Ascending aorta (tissue), 2 donors: Measurements from ENCODE around the gene COL4A2. TPM values are rescaled to one million over a fixed set of nuclear protein-coding genes. Genes with fewer than 3 reads are reported as not detected.

Source experiments
- DNase-seq, 2 donors: peaks; one replicate each; pipeline ENCODE4 v3.0.0-alpha.2; 2019; ENCODE audit warnings: low spot score in 2 of 2
- H3K27ac ChIP-seq, 2 donors: fragments of 200-600 bp; sonication (generic); one replicate each; pipeline ENCODE4 v1.5.1; 2016 to 2017; ENCODE audit warnings: mild to moderate bottlenecking in 1 of 2
- H3K27me3 ChIP-seq: fragments of 200-600 bp; sonication (generic); one replicate; pipeline ENCODE4 v1.5.1; 2017
- H3K36me3 ChIP-seq, 2 donors: fragments of 200-600 bp; sonication (generic); one replicate each; pipeline ENCODE4 v1.5.1; 2016
- H3K4me1 ChIP-seq, 2 donors: fragments of 200-600 bp; sonication (generic); one replicate each; pipeline ENCODE4 v1.5.1; 2016 to 2017; ENCODE audit warnings: mild to moderate bottlenecking in 1 of 2
- H3K4me3 ChIP-seq, 2 donors: fragments of 200-600 bp; sonication (generic); one replicate each; pipeline ENCODE4 v1.5.1; 2016 to 2017; ENCODE audit warnings: mild to moderate bottlenecking in 1 of 2
- H3K9me3 ChIP-seq, 2 donors: fragments of 200-600 bp; sonication (generic); one replicate each; pipeline ENCODE4 v1.5.1; 2016
- intact Hi-C: fragments of 100-400 bp; cut with DNase I; formaldehyde crosslinking; loops from one replicate; pipeline ENCODE4 v1.15.1; 2023
- total RNA-seq: library from RNA; depleted of rRNA; stranded (reverse); fragments of >200 nt; gene quantifications from one replicate; pipeline ENCODE4 v1.1.0, GENCODE V29; 2016
- TF ChIP-seq, protein P1 (sequence below), 3 experiments: fragments of 200-600 bp in 2 of 3; fragments of 450-650 bp in 1 of 3; sonication (generic) in 2 of 3; IDR thresholded peaks; one replicate each; pipeline ENCODE4 v1.5.1; 2016 to 2019; ENCODE audit warnings: antibody characterized with exemption in 3 of 3, mild to moderate bottlenecking in 1 of 3, moderate library complexity in 1 of 3

The COL4A2 gene
- total RNA-seq, 1 donor from 2014 or later: 1,227 TPM

DNA sequence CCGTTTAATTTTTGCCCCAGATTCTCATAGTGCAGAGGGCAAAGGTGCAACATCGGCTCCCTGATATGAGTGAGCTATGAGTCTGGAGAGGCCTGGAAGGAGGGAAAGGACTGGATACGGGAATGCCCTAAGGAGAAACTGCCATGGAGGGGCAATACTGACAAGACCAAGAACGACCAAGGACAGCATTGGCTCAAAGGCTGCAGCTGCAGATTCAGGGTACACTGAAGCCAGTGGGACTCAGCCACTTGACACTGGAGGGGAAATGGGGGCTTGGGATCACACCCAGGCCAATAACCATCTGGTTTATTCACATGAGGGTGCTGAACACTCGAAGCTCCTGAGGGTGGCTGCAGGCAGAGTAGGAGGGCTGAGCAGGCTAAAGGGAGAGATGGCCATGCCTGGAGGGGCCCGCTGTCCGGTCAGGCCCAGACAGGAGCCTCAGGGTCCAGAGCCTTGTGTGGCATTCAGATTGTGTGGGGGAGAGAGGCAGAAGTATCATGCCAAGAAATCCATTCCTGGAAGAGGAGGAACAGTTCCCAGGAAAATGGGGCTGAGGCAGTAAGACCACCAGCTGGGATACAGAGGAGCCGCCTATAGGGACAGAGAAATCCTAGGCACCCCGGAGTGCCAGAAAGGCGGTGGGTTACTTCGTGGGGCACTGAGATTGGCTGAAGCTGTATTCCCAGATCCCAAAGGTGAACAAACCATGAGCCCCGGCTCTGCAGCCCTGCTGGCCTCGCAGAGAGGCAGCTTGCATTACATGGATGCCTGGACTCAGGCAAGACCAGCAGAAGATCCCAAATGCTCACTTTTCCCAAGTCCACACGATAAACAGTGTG, 20.9 kb upstream of the COL4A2 start:
- peak in 1 of 2 donors; percentile 56 for DNase-seq
- TF ChIP-seq, protein P1, sequence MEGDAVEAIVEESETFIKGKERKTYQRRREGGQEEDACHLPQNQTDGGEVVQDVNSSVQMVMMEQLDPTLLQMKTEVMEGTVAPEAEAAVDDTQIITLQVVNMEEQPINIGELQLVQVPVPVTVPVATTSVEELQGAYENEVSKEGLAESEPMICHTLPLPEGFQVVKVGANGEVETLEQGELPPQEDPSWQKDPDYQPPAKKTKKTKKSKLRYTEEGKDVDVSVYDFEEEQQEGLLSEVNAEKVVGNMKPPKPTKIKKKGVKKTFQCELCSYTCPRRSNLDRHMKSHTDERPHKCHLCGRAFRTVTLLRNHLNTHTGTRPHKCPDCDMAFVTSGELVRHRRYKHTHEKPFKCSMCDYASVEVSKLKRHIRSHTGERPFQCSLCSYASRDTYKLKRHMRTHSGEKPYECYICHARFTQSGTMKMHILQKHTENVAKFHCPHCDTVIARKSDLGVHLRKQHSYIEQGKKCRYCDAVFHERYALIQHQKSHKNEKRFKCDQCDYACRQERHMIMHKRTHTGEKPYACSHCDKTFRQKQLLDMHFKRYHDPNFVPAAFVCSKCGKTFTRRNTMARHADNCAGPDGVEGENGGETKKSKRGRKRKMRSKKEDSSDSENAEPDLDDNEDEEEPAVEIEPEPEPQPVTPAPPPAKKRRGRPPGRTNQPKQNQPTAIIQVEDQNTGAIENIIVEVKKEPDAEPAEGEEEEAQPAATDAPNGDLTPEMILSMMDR (IDR thresholded peaks at IDR 0.05): no peak
- peaks cover 10 to 11% of the 10 kb centered on the region in 2 donors for H3K36me3 ChIP-seq
- H3K27ac ChIP-seq: peak overlapping the region; percentile 52 to 61
- H3K27me3 ChIP-seq: no peaks in the 10 kb centered on the region
- peaks cover 11 to 44% of the 10 kb centered on the region in 2 donors for H3K4me1 ChIP-seq
- intact Hi-C loops: no loop called here
- no peaks in the 10 kb centered on the region for H3K9me3 ChIP-seq
- H3K4me3 ChIP-seq: peak overlapping the region in 1 of 2 donors; percentile 14

DNA sequence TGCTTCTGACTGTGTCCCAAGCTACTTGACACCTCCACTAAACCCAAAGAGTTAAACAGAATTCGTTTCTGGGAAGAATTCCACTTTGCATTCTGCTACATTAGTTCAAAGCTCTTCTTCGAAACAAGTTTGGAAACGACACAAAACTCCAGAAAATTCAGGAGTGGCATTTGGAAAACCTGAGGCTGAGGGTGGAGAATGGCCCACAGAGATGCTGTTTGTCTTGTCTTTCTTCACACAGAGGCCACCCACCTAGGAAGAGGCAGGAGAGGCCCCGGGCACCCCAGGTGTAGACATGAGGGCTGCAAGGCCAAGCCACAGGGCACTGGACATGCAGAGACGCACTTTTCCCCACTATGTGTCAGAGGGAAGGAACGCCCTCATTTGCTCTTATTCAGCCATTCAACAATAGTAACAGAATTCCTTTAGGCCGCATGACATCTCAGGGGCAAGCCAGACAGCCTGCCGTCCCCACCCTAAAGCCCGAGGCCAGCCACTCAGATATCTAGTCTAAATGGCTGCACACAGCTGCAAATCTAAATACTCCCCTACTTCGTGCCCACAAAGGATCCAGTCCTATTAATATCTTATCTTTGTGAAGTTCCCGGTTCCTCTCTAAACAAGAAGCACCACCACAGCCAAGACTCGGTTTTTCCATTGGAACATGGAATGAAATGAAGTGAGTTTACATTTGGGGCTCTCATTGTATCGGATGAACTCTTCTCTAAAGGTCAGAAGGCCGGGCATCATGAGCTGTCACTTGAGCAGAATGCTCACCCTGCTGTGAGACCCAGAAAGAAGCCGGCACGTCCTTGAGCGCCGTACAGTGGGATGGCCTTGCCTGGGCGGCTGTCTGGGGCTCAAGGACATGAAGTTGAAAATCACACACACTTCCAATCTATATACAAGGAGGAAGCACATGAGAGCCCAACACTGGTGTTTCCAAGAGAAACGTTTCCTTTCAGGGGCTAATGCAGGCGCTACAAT, 20.0 kb upstream of the COL4A2 start:
- intact Hi-C loops: no loop called here
- H3K4me1 ChIP-seq: peaks cover 8 to 35% of the 10 kb centered on the region in 2 donors
- H3K27me3 ChIP-seq: no peaks in the 10 kb centered on the region
- peak in 1 of 2 donors; percentile 66 for DNase-seq
- H3K4me3 ChIP-seq: peak overlapping the region in 1 of 2 donors; percentile 14
- H3K27ac ChIP-seq: peak overlapping the region; percentile 39 to 52
- TF ChIP-seq, protein P1 (IDR thresholded peaks at IDR 0.05): no peak
- H3K9me3 ChIP-seq: no peaks in the 10 kb centered on the region
- peaks cover 12 to 13% of the 10 kb centered on the region in 2 donors for H3K36me3 ChIP-seq

DNA sequence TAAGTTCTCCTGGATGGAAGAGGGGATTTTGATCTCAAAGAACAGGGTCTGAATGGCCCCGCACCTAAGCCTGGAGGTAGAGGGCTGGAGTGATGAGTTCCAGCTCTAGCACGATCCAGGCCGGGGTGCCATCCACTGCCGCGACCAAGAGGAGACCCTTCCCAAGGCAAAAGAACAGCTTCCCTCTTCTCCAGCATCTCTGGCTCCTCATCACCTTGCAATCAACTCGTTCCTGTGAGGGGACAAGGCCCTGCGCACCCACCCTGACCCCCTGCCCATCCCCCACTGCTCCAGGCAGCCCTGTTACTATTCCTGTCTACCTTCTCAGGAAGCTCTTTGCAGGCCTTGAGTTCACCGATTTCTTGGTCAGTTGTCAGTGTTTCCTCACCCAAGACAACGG, 17.9 kb upstream of the COL4A2 start:
- H3K4me1 ChIP-seq: peaks cover 9 to 36% of the 10 kb centered on the region in 2 donors
- H3K36me3 ChIP-seq: peaks cover 12 to 14% of the 10 kb centered on the region in 2 donors
- H3K27ac ChIP-seq: no peak overlapping the region
- intact Hi-C loops: no loop called here
- no peak overlapping the region for H3K4me3 ChIP-seq
- no peaks in the 10 kb centered on the region for H3K9me3 ChIP-seq
- no peaks in the 10 kb centered on the region for H3K27me3 ChIP-seq
- no peak for DNase-seq
- TF ChIP-seq, protein P1 (IDR thresholded peaks at IDR 0.05): no peak

DNA sequence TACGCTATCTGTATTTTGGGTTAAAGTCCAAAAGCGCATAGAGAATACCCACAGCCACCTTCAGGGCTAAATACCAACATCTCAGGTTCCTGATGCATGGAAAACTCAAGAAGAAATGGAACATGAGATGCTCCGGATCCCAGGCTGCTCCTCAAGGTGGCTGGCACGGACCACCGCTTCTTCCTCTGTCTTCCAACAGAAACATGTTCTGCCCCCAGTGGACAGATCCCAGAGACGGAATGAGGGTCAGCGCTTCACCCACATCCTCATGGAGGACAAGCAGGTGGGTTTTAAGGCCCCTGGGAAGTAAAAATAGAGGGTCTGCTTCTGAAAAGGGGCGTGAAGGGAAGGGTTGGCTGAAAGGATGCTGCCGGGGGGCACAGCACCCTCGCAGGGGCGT, 17.4 kb upstream of the COL4A2 start:
- Histone ChIP-seq H3K27ac (no peak overlapping the region), H3K4me3 (no peak overlapping the region), H3K27me3 (no peaks in the 10 kb centered on the region), H3K4me1 (peaks cover 12 to 36% of the 10 kb centered on the region in 2 donors), H3K36me3 (peaks cover 12 to 14% of the 10 kb centered on the region in 2 donors), H3K9me3 (no peaks in the 10 kb centered on the region)
- intact Hi-C loops: no loop called here
- TF ChIP-seq, protein P1 (IDR thresholded peaks at IDR 0.05): no peak
- peak in 1 of 2 donors; percentile 46 for DNase-seq

DNA sequence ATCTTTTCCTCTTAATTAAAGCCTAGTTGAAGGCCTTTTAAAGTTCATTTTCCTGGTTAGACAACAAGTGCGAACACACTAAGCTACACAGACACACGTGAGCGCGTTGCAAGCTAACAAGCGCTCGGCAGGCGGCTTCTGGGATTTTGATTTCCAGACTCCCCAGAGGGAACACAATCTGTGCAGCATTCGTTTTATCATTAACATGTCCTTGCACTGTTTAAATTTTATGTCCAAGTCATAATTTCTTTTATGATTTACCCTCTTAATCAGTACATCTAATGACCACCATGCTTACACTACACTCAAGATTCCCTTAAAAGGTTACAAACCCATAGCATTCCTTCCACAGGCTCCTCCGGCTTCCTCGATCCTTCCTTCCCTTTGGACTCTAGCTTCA, 16.9 kb upstream of the COL4A2 start:
- Histone ChIP-seq H3K27me3 (no peaks in the 10 kb centered on the region), H3K9me3 (no peaks in the 10 kb centered on the region), H3K4me3 (no peak overlapping the region), H3K27ac (peak overlapping the region in 1 of 2 donors; percentile 15), H3K36me3 (peaks cover 12 to 14% of the 10 kb centered on the region in 2 donors), H3K4me1 (peaks cover 12 to 37% of the 10 kb centered on the region in 2 donors)
- intact Hi-C loops: no loop called here
- TF ChIP-seq, protein P1 (IDR thresholded peaks at IDR 0.05): no peak
- peak in 1 of 2 donors; percentile 16 for DNase-seq
